DND-41 (cell line): ENCODE results near the gene FAM181B.

Experiments used
- EZH2 ChIP-seq: IDR thresholded peaks from 3 replicates; pipeline ENCODE4 v1.6.1; 2012; ENCODE audit warnings: borderline replicate concordance, low read depth, mild to moderate bottlenecking, moderate library complexity, low read length, inconsistent platforms; ENCODE audit not compliant: severe bottlenecking
- TF ChIP-seq, protein P1 (sequence below): IDR thresholded peaks from 2 replicates; pipeline ENCODE4 v1.5.1; 2012; ENCODE audit warnings: borderline replicate concordance, low read length, moderate library complexity, mild to moderate bottlenecking; ENCODE audit not compliant: poor library complexity, severe bottlenecking; ENCODE audit errors: extremely low read depth

GRCh38 chr11:82730754-82731153 is 2.9 kb downstream of the FAM181B start:
- TF ChIP-seq, protein P1, sequence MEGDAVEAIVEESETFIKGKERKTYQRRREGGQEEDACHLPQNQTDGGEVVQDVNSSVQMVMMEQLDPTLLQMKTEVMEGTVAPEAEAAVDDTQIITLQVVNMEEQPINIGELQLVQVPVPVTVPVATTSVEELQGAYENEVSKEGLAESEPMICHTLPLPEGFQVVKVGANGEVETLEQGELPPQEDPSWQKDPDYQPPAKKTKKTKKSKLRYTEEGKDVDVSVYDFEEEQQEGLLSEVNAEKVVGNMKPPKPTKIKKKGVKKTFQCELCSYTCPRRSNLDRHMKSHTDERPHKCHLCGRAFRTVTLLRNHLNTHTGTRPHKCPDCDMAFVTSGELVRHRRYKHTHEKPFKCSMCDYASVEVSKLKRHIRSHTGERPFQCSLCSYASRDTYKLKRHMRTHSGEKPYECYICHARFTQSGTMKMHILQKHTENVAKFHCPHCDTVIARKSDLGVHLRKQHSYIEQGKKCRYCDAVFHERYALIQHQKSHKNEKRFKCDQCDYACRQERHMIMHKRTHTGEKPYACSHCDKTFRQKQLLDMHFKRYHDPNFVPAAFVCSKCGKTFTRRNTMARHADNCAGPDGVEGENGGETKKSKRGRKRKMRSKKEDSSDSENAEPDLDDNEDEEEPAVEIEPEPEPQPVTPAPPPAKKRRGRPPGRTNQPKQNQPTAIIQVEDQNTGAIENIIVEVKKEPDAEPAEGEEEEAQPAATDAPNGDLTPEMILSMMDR, result no peak
- TF ChIP-seq EZH2, result no peak
